ENCODE results near the gene GALNS.

GRCh38 chr16:88798772-88799455 is 57.8 kb downstream of the GALNS start:
- TF ChIP-seq JUNB (IDR thresholded peaks at IDR 0.05; ENCODE audit: unreplicated experiment) = no peak
- TF ChIP-seq CTCF (conservative IDR thresholded peaks at IDR 0.05; ENCODE audit: low read depth in 2 of 2) = no peak
- TF ChIP-seq EZH2 (IDR thresholded peaks at IDR 0.05; ENCODE audit: low read depth, unreplicated experiment) = no peak
- no peak for TF ChIP-seq REST (IDR thresholded peaks at IDR 0.05; ENCODE audit: unreplicated experiment)
- no peak for TF ChIP-seq POLR2AphosphoS5 (IDR thresholded peaks at IDR 0.05; ENCODE audit: low read depth)
- no peak for TF ChIP-seq CREB1 (CRISPR knock-in tag; IDR thresholded peaks at IDR 0.05; ENCODE audit: low read depth)
- no peak for TF ChIP-seq STAT1 (IDR thresholded peaks at IDR 0.05; ENCODE audit: unreplicated experiment)
- no peak for TF ChIP-seq EZH2phosphoT487 (IDR thresholded peaks at IDR 0.05; ENCODE audit: unreplicated experiment)
- TF ChIP-seq NANOG (IDR thresholded peaks at IDR 0.05; ENCODE audit: borderline replicate concordance) = no peak
- TF ChIP-seq ZNF462 (CRISPR knock-in tag; IDR thresholded peaks at IDR 0.05) = no peak
- no peak for TF ChIP-seq ZNF331 (CRISPR knock-in tag; IDR thresholded peaks at IDR 0.05; ENCODE audit: low read depth)
- no peak for TF ChIP-seq ZNF114 (CRISPR knock-in tag; IDR thresholded peaks at IDR 0.05)
- no peak for TF ChIP-seq ETS1 (IDR thresholded peaks at IDR 0.05)

All from GM23338 (cell line).